Neural cell (in vitro differentiated cells): ENCODE data around the gene ERG28. TPM values are rescaled to one million over a fixed set of nuclear protein-coding genes. Genes with fewer than 3 reads are reported as not detected.

Source experiments
- H2AFZ ChIP-seq: fragments of 200-600, 300-800 bp; sonication (generic), shearing (Covaris generic); 2 replicates; pipeline ENCODE4 v1.6.0; 2014; ENCODE audit warnings: low read depth, mild to moderate bottlenecking, antibody characterized with exemption, low read length, moderate library complexity
- H3F3A ChIP-seq: fragments of 200-600 bp; shearing (Covaris generic); 2 replicates; pipeline ENCODE4 v1.6.1; 2016; ENCODE audit warnings: mild to moderate bottlenecking, moderate library complexity, mixed read lengths, antibody characterized with exemption, low read length; ENCODE audit not compliant: insufficient read depth, poor library complexity, severe bottlenecking
- H3K27ac ChIP-seq: fragments of 200-600, 300-800 bp; sonication (generic), shearing (Covaris generic); 2 replicates; pipeline ENCODE4 v1.5.1; 2014; ENCODE audit warnings: mild to moderate bottlenecking, low read length, moderate library complexity
- H3K27me3 ChIP-seq: fragments of 300-800, 200-600 bp; sonication (generic), shearing (Covaris generic); 2 replicates; pipeline ENCODE4 v1.6.0; 2014; ENCODE audit warnings: mild to moderate bottlenecking, low read depth, low read length, moderate library complexity; ENCODE audit not compliant: insufficient read depth
- H3K36me3 ChIP-seq: fragments of 300-800, 200-600 bp; sonication (generic), shearing (Covaris generic); 2 replicates; pipeline ENCODE4 v1.5.1; 2014; ENCODE audit warnings: mild to moderate bottlenecking, antibody characterized with exemption, low read length, moderate library complexity; ENCODE audit not compliant: insufficient read depth
- H3K4me2 ChIP-seq: fragments of 300-800, 200-600 bp; sonication (generic), shearing (Covaris generic); 2 replicates; pipeline ENCODE4 v1.6.0; 2014; ENCODE audit warnings: mild to moderate bottlenecking, low read length
- H3K4me3 ChIP-seq: fragments of 300-800, 200-600 bp; sonication (generic), shearing (Covaris generic); 2 replicates; pipeline ENCODE4 v1.5.1; 2014; ENCODE audit warnings: mild to moderate bottlenecking, low read length, moderate library complexity
- H3K79me2 ChIP-seq: fragments of 200-600 bp; shearing (Covaris generic); replicated peaks from 2 replicates; pipeline ENCODE4 v1.6.0; 2014; ENCODE audit warnings: mild to moderate bottlenecking, low read length, moderate library complexity; ENCODE audit not compliant: insufficient read depth
- H3K9ac ChIP-seq: fragments of 300-800, 200-600 bp; sonication (generic), shearing (Covaris generic); 2 replicates; pipeline ENCODE4 v1.6.1; 2016; ENCODE audit warnings: mild to moderate bottlenecking, low read length, mixed read lengths
- H3K9me2 ChIP-seq: fragments of 200-600 bp; shearing (Covaris generic); 2 replicates; pipeline ENCODE4 v1.6.1; 2016; ENCODE audit warnings: mild to moderate bottlenecking, low read length, mixed read lengths; ENCODE audit not compliant: insufficient read depth
- H3K9me3 ChIP-seq: fragments of 200-600, 300-800 bp; sonication (generic), shearing (Covaris generic); 2 replicates; pipeline ENCODE4 v1.6.1; 2016; ENCODE audit warnings: mild to moderate bottlenecking, mixed run types, low read length, moderate library complexity, mixed read lengths
- H4K20me1 ChIP-seq: fragments of 200-600 bp; shearing (Covaris generic); 2 replicates; pipeline ENCODE4 v1.6.1; 2016; ENCODE audit warnings: mild to moderate bottlenecking, mixed run types; ENCODE audit not compliant: insufficient read depth
- EP300 ChIP-seq: fragments of 450-650 bp; conservative IDR thresholded peaks from 2 replicates; pipeline ENCODE4 v1.6.1; 2014; ENCODE audit warnings: antibody characterized with exemption, mild to moderate bottlenecking, moderate library complexity; ENCODE audit not compliant: poor library complexity, severe bottlenecking
- POLR2AphosphoS5 ChIP-seq: IDR thresholded peaks from 2 replicates; pipeline ENCODE4 v1.6.1; 2012
- REST ChIP-seq: IDR thresholded peaks from 2 replicates; pipeline ENCODE4 v1.6.1; 2012; ENCODE audit warnings: borderline replicate concordance
- TAF1 ChIP-seq: IDR thresholded peaks from 2 replicates; pipeline ENCODE4 v1.6.1; 2012; ENCODE audit warnings: low read depth
- polyA plus RNA-seq: library from polyadenylated mRNA; depleted of rRNA; stranded (reverse); fragments of >200 nt; gene quantifications from 2 replicates; pipeline ENCODE4 v1.2.3, GENCODE V29; 2014

ERG28 gene
- polyA plus RNA-seq, 1 donor from 2014 or later = 23.4 TPM

DNA sequence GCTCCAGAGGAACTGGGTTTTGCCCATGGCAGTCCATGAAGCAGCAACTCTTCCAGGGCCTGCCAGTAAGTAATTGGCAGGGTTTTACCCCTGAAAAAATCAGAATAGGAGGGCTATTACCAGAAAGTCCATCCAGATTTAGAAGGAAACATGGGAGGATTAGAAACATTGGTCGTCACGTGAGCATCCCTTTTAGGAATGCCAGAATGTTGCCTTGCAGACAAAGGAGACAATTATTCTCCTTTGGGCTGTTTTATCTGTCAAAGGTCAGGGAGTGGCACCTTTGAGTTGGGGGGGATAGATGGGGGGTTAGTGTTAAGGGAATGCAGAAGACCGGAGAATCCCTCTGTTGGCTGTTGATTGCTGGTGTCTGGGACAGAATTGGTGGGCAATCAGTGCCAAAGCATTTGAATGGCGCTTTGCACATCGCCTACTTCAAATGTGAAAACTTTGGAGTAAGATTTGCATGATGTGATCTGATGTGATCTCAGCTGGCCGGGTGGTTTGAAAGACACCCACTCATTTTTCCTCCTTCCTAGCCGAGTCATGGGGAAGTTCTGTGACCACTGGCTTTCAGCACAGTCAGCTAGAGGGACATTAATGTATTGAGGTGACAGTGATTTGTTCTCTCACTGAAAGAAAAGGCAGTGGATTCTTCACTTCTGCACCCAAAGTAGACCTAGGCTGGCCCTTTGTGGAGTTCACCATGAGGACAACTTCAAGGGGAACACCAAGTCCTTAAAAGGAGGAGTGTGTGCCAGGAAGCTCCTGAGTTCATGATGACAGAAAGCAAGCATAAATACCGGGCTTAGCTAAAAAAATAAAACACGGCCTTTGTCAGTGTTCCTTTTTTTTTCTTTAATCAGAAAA is 50.8 kb downstream of the ERG28 start:
- Histone ChIP-seq H3F3A (no peaks in the 10 kb centered on the region), H3K9me3 (no peaks in the 10 kb centered on the region), H3K4me3 (no peak overlapping the region), H4K20me1 (no peaks in the 10 kb centered on the region), H3K4me2 (no peak overlapping the region), H2AFZ (no peak overlapping the region), H3K79me2 (no peaks in the 10 kb centered on the region), H3K27ac (no peak overlapping the region), H3K9me2 (no peaks in the 10 kb centered on the region), H3K27me3 (no peaks in the 10 kb centered on the region), H3K36me3 (no peaks in the 10 kb centered on the region), H3K9ac (no peak overlapping the region)
- TF ChIP-seq POLR2AphosphoS5 (no peak), REST (no peak), EP300 (no peak)

- no peak overlapping the region for H3K27ac ChIP-seq
- no peaks in the 10 kb centered on the region for H3K9me3 ChIP-seq
- H3K79me2 ChIP-seq = no peaks in the 10 kb centered on the region
Observed at GRCh38 chr14:75609116-75609515, 51.6 kb downstream of the ERG28 start.

More at GRCh38 chr14:75609116-75609515, 51.6 kb downstream of the ERG28 start:
- H3K9me2 ChIP-seq = no peaks in the 10 kb centered on the region
- no peaks in the 10 kb centered on the region for H4K20me1 ChIP-seq
- no peak overlapping the region for H3K4me2 ChIP-seq
- H3K4me3 ChIP-seq = no peak overlapping the region
- no peak for TF ChIP-seq POLR2AphosphoS5
- TF ChIP-seq TAF1 = no peak
- no peak for TF ChIP-seq REST
- no peak for TF ChIP-seq EP300
- no peaks in the 10 kb centered on the region for H3K27me3 ChIP-seq
- no peak overlapping the region for H2AFZ ChIP-seq
- H3K36me3 ChIP-seq = no peaks in the 10 kb centered on the region
- no peak overlapping the region for H3K9ac ChIP-seq
- H3F3A ChIP-seq = no peaks in the 10 kb centered on the region
